Naive B cell (primary cell): ENCODE measurements around the gene PCBP3. TPM values are rescaled to one million over a fixed set of nuclear protein-coding genes. Genes with fewer than 3 reads are reported as not detected.

Experiments used
- ATAC-seq, 2 donors: fragments of 150-1000 bp; cut with Tn5 transposase; 2 replicates each; pipeline ENCODE4 v1.10.0; 2021; ENCODE audit warnings: low read depth in 2 of 2, mild to moderate bottlenecking in 2 of 2, moderate library complexity in 2 of 2
- DNase-seq: peaks from one replicate; pipeline ENCODE4 v3.0.0; 2022
- H3K27ac Mint-ChIP-seq, 6 donors: one replicate each; pipeline ENCODE4 v1.8.0; 2020 to 2022; ENCODE audit warnings: mild to moderate bottlenecking in 6 of 6, mixed read lengths in 6 of 6, moderate library complexity in 5 of 6, inconsistent platforms in 2 of 6
- H3K27me3 Mint-ChIP-seq, 3 donors: one replicate each; pipeline ENCODE4 v1.8.0; 2021 to 2022; ENCODE audit warnings: mixed read lengths in 3 of 3, mild to moderate bottlenecking in 1 of 3
- H3K36me3 Mint-ChIP-seq, 2 donors: one replicate each; pipeline ENCODE4 v1.8.0; 2020 to 2022; ENCODE audit warnings: mixed read lengths in 2 of 2, inconsistent platforms in 1 of 2, mild to moderate bottlenecking in 1 of 2
- H3K4me1 Mint-ChIP-seq, 3 donors: one replicate each; pipeline ENCODE4 v1.8.0; 2020 to 2022; ENCODE audit warnings: mixed read lengths in 3 of 3, inconsistent platforms in 1 of 3, mild to moderate bottlenecking in 1 of 3, moderate library complexity in 1 of 3
- H3K4me3 Mint-ChIP-seq, 8 donors: one replicate each; pipeline ENCODE4 v1.8.0; 2020 to 2022; ENCODE audit warnings: mild to moderate bottlenecking in 8 of 8, mixed read lengths in 8 of 8, moderate library complexity in 8 of 8, inconsistent platforms in 2 of 8
- H3K9me3 Mint-ChIP-seq, 7 donors: one replicate each; pipeline ENCODE4 v1.8.0; 2020 to 2022; ENCODE audit warnings: mixed read lengths in 7 of 7, mild to moderate bottlenecking in 5 of 7, inconsistent platforms in 2 of 7, moderate library complexity in 1 of 7
- polyA plus RNA-seq, 6 donors: library from polyadenylated mRNA; unstranded; fragments of 300-500 nt; fragmentation: Illumina TruSeq; gene quantifications; one replicate each; pipeline ENCODE4 v1.2.3, GENCODE V29; 2021; ENCODE audit warnings: low read depth in 6 of 6

PCBP3 gene
- polyA plus RNA-seq, 6 donors from 2014 or later: 0.60 to 1.5 (median 0.93) TPM; not detected in 2

GRCh38 chr21:45935628-45936027, 292.1 kb downstream of the PCBP3 start:
- ATAC-seq (no peak), DNase-seq (no peak)
- no peak overlapping the region for H3K4me3 Mint-ChIP-seq
- no peak overlapping the region for H3K27ac Mint-ChIP-seq
- H3K27me3 Mint-ChIP-seq: no peaks in the 10 kb centered on the region
- H3K36me3 Mint-ChIP-seq: peaks cover 5 to 8% of the 10 kb centered on the region in 2 donors
- H3K4me1 Mint-ChIP-seq: no peaks in the 10 kb centered on the region
- peaks cover 10 to 45% (median 26%) of the 10 kb centered on the region in 7 donors for H3K9me3 Mint-ChIP-seq

DNA sequence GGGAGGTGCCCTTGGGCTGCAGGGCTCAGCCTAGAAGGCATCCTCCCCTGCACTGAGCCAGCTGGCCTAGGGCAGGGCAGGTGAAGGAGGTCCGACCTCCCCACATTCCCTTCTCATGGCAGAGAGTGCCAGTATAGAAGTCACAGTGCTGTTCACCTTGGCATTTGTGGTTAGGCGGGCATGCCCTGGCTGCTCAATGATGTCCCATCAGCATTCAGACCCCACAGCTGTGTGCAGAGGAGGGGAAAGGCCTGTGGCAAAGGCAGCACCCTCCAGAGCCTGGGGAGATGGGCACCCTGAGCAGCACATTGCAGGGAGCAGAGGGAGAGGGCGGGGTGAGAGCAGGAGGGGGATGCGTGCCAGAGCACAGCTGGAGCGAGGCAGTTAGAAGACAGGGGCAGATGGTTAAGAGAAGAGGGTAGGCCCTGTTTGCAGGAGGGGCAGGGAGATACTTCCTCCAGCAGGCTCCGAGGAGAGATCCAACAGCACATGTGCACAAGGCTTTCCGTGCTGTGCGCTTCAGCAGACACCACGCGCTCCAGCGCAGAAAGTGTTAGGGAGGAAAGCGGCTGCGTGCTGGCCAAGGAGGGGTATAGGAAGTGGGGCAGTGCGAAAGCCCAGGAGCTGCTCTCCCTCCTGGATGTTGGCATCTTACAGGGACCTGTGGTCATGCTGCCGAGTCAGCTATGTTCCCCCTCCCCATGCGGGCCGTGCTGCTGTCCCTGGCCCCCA, 294.4 kb downstream of the PCBP3 start:
- no peak overlapping the region for H3K27ac Mint-ChIP-seq
- no peaks in the 10 kb centered on the region for H3K27me3 Mint-ChIP-seq
- H3K36me3 Mint-ChIP-seq: peaks cover 5 to 8% of the 10 kb centered on the region in 2 donors

DNA sequence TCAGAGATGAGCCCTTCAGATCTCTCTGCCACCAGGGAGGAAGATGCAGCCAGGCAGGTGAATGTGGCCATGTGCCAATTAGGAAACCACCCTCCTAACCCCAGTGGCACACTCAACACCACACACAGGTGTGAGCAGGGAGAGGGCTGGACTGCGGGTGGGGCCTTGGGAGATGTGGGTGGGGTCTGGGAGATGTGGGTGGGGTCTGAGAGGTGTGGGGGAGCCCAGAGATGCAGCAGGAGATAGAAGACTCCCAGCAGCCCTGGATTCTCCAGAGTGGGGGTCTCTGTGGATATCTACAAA, 294.9 kb downstream of the PCBP3 start:
- DNase-seq (no peak), ATAC-seq (no peak)
- H3K4me3 Mint-ChIP-seq: peak overlapping the region in 1 of 8 donors; percentile 69
- H3K9me3 Mint-ChIP-seq: peaks cover 10 to 39% (median 26%) of the 10 kb centered on the region in 7 donors
- no peaks in the 10 kb centered on the region for H3K4me1 Mint-ChIP-seq
- H3K27ac Mint-ChIP-seq: no peak overlapping the region
- H3K36me3 Mint-ChIP-seq: peaks cover 2 to 5% of the 10 kb centered on the region in 2 donors
- no peaks in the 10 kb centered on the region for H3K27me3 Mint-ChIP-seq

More for the DNA sequence above, 294.4 kb downstream of the PCBP3 start:
- H3K4me3 Mint-ChIP-seq: no peak overlapping the region
- DNase-seq (no peak), ATAC-seq (no peak)
- H3K9me3 Mint-ChIP-seq: peaks cover 10 to 44% (median 26%) of the 10 kb centered on the region in 7 donors
- H3K4me1 Mint-ChIP-seq: no peaks in the 10 kb centered on the region

GRCh38 chr21:45938811-45939520, 295.4 kb downstream of the PCBP3 start:
- peaks cover 10 to 35% (median 23%) of the 10 kb centered on the region in 7 donors for H3K9me3 Mint-ChIP-seq
- peaks cover 0 to 5% of the 10 kb centered on the region in 2 donors for H3K36me3 Mint-ChIP-seq
- ATAC-seq (no peak), DNase-seq (no peak)
- peak overlapping the region in 1 of 8 donors; percentile 69 for H3K4me3 Mint-ChIP-seq
- H3K27ac Mint-ChIP-seq: no peak overlapping the region
- no peaks in the 10 kb centered on the region for H3K27me3 Mint-ChIP-seq
- H3K4me1 Mint-ChIP-seq: no peaks in the 10 kb centered on the region

DNA sequence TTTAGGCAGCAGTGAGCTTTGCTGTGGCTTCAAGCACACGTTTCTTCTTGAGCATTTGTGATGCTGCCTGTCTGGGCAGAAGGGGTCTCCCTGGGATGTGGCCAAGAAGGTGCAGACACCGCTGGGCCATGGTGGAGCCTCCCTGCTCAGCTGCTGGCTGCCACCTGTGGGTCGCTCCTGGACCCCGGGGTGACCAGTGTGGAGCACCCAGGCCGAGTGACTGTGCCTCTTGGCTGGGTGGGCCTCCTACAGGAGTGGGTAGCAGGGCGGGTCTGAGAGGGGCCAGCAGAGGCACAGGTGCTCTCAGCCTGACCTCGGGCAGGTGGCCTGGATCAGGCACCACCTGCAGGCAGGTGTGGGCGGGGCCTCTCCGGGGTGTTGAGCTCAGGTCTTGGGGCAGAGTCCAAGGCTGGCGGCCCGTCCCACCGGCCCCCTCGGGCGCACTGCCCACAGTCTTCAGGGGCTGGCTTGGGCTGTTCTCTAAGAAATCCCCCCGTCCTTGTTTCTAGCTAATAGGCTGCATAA, 296.1 kb downstream of the PCBP3 start:
- peaks cover 0 to 5% of the 10 kb centered on the region in 2 donors for H3K36me3 Mint-ChIP-seq
- no peak for ATAC-seq
- peaks cover 10 to 29% (median 18%) of the 10 kb centered on the region in 7 donors for H3K9me3 Mint-ChIP-seq
- no peaks in the 10 kb centered on the region for H3K27me3 Mint-ChIP-seq
- H3K4me1 Mint-ChIP-seq: no peaks in the 10 kb centered on the region
- no peak overlapping the region for H3K27ac Mint-ChIP-seq
- H3K4me3 Mint-ChIP-seq: no peak overlapping the region
- DNase-seq: no peak

GRCh38 chr21:45940091-45940490, 296.6 kb downstream of the PCBP3 start:
- DNase-seq (no peak), ATAC-seq (no peak)
- Mint-ChIP-seq H3K27ac (no peak overlapping the region), H3K9me3 (peaks cover 10 to 24% (median 18%) of the 10 kb centered on the region in 7 donors), H3K27me3 (no peaks in the 10 kb centered on the region), H3K4me3 (no peak overlapping the region), H3K36me3 (peaks cover 0 to 5% of the 10 kb centered on the region in 2 donors), H3K4me1 (no peaks in the 10 kb centered on the region)

DNA sequence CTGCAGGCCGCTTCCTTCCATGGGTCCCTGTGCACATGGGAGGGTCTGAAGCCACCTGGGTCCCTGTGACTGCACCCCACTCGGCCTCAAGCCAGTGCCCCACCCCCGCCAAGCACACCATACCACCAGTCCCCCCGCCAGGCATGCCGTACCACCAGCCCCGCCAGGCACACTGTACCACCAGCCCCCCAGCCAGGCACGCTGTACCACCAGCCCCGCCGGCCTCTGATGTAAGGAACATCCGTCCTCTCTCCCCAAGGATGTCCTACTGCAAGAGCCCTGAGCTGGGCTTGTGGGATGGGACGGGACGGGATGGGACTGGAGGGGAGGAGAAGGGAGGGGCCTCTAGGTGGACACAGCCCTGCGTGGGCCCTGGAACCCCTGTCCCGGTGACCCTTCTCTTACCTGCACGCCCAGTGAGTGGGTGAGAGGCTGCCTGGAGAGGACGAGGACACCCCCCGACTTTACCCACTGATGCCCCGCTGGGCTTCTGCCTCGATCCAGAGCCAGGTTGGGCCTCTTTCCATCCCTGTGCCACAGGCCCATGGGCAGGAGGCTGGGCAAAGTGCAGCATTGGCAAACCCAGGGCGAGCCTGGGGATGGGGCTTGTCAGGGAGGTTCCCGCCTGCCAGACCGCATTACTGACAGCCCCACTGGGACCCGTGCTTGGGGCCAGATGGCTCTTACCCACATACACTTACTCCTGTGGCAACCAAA, 297.3 kb downstream of the PCBP3 start:
- no peak overlapping the region for H3K4me3 Mint-ChIP-seq
- H3K27me3 Mint-ChIP-seq: no peaks in the 10 kb centered on the region
- peaks cover 0 to 3% of the 10 kb centered on the region in 2 donors for H3K36me3 Mint-ChIP-seq
- H3K27ac Mint-ChIP-seq: no peak overlapping the region
- no peak for DNase-seq
- peaks cover 9 to 18% (median 13%) of the 10 kb centered on the region in 7 donors for H3K9me3 Mint-ChIP-seq
- ATAC-seq: no peak
- no peaks in the 10 kb centered on the region for H3K4me1 Mint-ChIP-seq

DNA sequence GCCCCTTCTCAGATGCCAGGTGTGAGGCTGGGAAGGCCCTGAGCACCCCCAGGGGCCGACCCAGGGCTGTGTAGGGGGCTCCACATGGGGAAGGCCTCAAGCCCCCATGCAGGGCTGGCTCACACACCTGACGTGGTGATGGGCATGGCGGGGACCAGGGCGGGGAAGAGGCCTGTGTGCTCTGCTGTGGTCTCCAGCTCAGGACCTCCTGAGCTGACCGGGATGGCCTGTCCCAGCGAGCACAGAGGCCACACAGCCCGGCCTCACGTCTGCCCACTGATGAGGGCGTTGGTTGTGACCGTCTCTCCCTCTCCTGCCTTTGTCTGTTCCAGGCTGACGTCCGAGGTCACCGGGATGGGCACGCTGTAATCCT, 297.8 kb downstream of the PCBP3 start:
- Mint-ChIP-seq H3K9me3 (peaks cover 7 to 13% (median 11%) of the 10 kb centered on the region in 7 donors), H3K27ac (no peak overlapping the region), H3K4me1 (no peaks in the 10 kb centered on the region), H3K4me3 (no peak overlapping the region), H3K36me3 (no peaks in the 10 kb centered on the region), H3K27me3 (no peaks in the 10 kb centered on the region)
- DNase-seq: no peak
- no peak for ATAC-seq

GRCh38 chr21:45941717-45942546, 298.4 kb downstream of the PCBP3 start:
- no peak overlapping the region for H3K4me3 Mint-ChIP-seq
- no peak for ATAC-seq
- H3K27me3 Mint-ChIP-seq: no peaks in the 10 kb centered on the region
- no peaks in the 10 kb centered on the region for H3K36me3 Mint-ChIP-seq
- peaks cover 5 to 8% (median 7%) of the 10 kb centered on the region in 7 donors for H3K9me3 Mint-ChIP-seq
- H3K27ac Mint-ChIP-seq: no peak overlapping the region
- DNase-seq: no peak
- H3K4me1 Mint-ChIP-seq: no peaks in the 10 kb centered on the region

DNA sequence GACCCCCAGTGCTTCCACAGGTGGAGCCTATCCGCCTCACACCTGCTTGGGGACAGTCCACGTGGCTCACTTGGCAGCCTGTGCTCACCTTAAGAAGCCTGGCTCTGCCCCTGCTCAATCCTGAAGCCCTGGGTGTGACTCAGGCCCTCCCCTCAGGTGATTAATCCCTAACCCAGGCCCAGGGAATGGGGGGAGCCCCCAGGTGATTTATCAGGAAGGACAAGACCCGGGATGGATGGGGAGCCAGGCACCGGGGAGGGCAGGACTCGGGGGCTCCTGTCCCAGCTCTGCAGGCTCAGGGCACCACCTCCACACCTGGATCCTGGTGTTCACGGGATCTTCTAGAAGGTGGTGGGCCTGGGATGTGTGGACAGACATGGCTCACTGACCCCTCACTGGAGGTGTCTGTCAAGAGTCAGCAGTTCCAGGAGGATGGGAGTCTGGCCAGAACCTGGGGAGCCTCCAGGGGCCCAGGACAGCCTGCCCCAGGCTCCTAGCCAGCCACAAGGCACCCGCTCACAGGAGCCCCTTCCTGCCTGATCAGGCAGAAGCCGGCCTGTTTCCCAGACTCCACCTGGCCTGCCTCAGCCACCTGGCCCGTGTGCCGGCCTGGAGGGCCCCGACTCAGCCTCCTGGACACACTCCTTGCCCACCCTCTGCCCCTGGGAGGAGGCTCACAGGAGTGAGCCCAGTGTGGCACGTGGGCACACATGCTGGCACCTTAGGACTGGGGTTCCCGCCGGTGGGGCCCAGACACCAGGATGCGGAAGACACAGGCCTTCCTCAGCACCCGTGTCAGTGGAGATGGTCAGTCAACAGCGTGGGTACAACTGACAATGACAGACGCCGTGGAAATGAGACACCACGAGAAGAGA, 299.5 kb downstream of the PCBP3 start:
- Mint-ChIP-seq H3K9me3 (peaks cover 0 to 3% (median 0%) of the 10 kb centered on the region in 7 donors), H3K27ac (peak overlapping the region in 1 of 6 donors; percentile 33), H3K4me3 (no peak overlapping the region), H3K27me3 (no peaks in the 10 kb centered on the region), H3K4me1 (no peaks in the 10 kb centered on the region), H3K36me3 (no peaks in the 10 kb centered on the region)
- DNase-seq (no peak), ATAC-seq (no peak)

- no peaks in the 10 kb centered on the region for H3K4me1 Mint-ChIP-seq
- H3K4me3 Mint-ChIP-seq: no peak overlapping the region
- ATAC-seq (no peak), DNase-seq (no peak)
- peak overlapping the region in 1 of 6 donors; percentile 33 for H3K27ac Mint-ChIP-seq
- no peaks in the 10 kb centered on the region for H3K27me3 Mint-ChIP-seq
- H3K36me3 Mint-ChIP-seq: no peaks in the 10 kb centered on the region
- peaks cover 0 to 3% (median 0%) of the 10 kb centered on the region in 7 donors for H3K9me3 Mint-ChIP-seq
Measured at GRCh38 chr21:45943630-45944540, 300.4 kb downstream of the PCBP3 start.
